ENCODE measurements around the gene KLC1.

DNA sequence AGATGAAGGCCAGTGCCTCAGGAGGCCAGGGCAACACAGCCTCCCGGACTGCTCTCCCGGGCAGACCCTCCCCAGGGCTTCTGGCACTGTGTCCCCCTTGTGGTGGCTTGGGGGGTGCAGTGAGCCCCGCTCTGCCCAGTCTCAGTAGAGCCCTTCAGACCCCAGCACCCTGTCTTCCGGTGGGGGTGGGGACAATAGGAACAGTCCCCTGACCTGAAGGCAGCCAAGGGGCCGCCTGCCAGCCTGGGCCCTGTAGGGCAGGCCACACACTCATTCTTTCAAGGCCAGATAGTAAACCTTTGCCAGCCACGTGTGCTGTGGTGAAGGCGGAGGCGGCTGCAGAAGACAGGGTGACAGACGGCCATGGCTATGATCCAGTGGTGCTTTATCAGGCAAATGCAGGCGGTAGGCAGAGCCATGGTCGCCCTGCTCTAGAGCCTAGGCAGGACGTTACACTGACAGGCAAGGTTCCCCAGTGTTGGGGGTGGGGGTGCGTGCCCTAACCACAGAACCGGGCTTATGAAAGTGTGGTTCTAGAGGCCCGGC, 101.6 kb downstream of the KLC1 start:
- TF ChIP-seq CTCF (IDR thresholded peaks at IDR 0.05; ENCODE audit: low read depth, low read length, poor library complexity, severe bottlenecking) (no peak), EZH2phosphoT487 (IDR thresholded peaks at IDR 0.05; ENCODE audit: borderline replicate concordance, low read length) (no peak)

Data from DOHH2 (cell line).